GM18508 (cell line): ENCODE measurements around the gene IL17REL.

Experiments
- ATAC-seq: cut with Tn5 transposase; IDR thresholded peaks from one replicate; pipeline ENCODE4 v1.9.1; 2021; ENCODE audit warnings: moderate number of reproducible peaks; ENCODE audit not compliant: insufficient read depth, unreplicated experiment

Gene IL17REL

GRCh38 chr22:49970528-49971231 is 41.9 kb downstream of the IL17REL start:
- ATAC-seq = peak; percentile 37

GRCh38 chr22:49969751-49970527 is 42.6 kb downstream of the IL17REL start:
- ATAC-seq = peak; percentile 2

- ATAC-seq = no peak
These were observed 43.5 kb downstream of the IL17REL start for GRCh38 chr22:49968831-49969661.

GRCh38 chr22:49968313-49968830 is 44.2 kb downstream of the IL17REL start:
- no peak for ATAC-seq

- no peak for ATAC-seq
These were observed 44.8 kb downstream of the IL17REL start for GRCh38 chr22:49967706-49968208.

GRCh38 chr22:49966774-49967705 is 45.5 kb downstream of the IL17REL start:
- no peak for ATAC-seq

GRCh38 chr22:49966041-49966773 is 46.4 kb downstream of the IL17REL start:
- ATAC-seq = no peak

- ATAC-seq = no peak
These were observed 47.2 kb downstream of the IL17REL start for GRCh38 chr22:49965091-49966040.

GRCh38 chr22:49964136-49965090 is 48.2 kb downstream of the IL17REL start:
- ATAC-seq = no peak

GRCh38 chr22:49963647-49964026 is 48.9 kb downstream of the IL17REL start:
- no peak for ATAC-seq

- no peak for ATAC-seq
These were observed 49.6 kb downstream of the IL17REL start for GRCh38 chr22:49962751-49963646.

- ATAC-seq = no peak
These were observed 50.4 kb downstream of the IL17REL start for GRCh38 chr22:49962012-49962750.

- ATAC-seq = no peak
These were observed 51.0 kb downstream of the IL17REL start for GRCh38 chr22:49961601-49962011.

- ATAC-seq = no peak
These were observed 51.5 kb downstream of the IL17REL start for GRCh38 chr22:49961005-49961600.
